Epidermal melanocyte (primary cell): ENCODE measurements around the gene LILRB2.
"Not testable (repeated sequence)": the region's sequence is repeated elsewhere in the genome, so short reads cannot be mapped to it uniquely, and the experiment has no call there.

Source experiments
- DNase-seq: peaks from one replicate; pipeline ENCODE4 v3.0.0; 2011; ENCODE audit warnings: low spot score; ENCODE audit not compliant: insufficient read length

LILRB2 gene

DNA sequence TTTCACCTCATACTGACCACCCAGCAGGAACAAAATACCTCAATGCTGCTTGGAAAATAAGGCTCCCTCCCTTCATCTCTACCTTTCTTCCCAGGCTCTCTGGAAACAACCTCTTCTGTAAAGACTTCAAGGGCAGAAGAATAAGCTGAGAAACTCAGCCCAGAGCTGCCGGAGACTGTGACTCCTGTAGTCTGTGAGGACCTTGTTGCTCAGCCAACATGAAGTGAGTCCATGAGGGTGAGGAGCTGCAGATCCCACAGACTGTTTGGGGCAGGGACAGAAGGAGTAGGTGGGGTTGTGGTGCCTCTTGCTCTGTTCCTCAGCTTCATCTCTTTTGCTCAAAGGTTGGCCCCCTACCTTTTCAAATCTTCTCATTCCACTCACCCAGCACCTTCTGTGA is 24.2 kb upstream of the LILRB2 start:
- no peak for DNase-seq

- DNase-seq, result no peak
Observed at GRCh38 chr19:54302257-54302656, 21.3 kb upstream of the LILRB2 start.

- no peak for DNase-seq
Observed at GRCh38 chr19:54299515-54299914, 18.6 kb upstream of the LILRB2 start.

- DNase-seq, result no peak
Observed at GRCh38 chr19:54299126-54299498, 18.2 kb upstream of the LILRB2 start.

GRCh38 chr19:54298357-54299125 is 17.6 kb upstream of the LILRB2 start:
- DNase-seq, result no peak

- no peak for DNase-seq
Observed at GRCh38 chr19:54297759-54298305, 16.9 kb upstream of the LILRB2 start.

GRCh38 chr19:54294539-54294938 is 13.6 kb upstream of the LILRB2 start:
- DNase-seq, result no peak

DNA sequence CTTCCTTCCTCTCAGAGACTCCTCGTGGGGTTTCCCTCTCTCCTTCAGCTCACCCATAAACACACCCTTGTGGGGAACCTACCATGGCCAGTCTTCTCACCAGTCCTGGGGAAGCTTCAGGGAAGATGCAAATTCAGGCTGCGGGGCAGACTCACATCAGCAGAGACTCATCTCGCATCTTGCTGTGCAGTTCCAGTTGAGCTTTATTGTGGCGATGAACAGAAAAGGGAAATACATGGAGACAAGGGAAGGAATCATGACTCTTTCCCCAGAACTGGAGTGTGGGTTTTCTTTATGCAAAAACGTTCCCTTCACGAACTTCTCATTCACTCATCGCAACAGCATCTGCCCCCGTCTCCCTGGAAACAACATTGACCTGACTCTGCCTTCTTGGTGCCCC is 8.2 kb upstream of the LILRB2 start:
- DNase-seq, result not testable (repeated sequence)

GRCh38 chr19:54287456-54287855 is 6.5 kb upstream of the LILRB2 start:
- no peak for DNase-seq

DNA sequence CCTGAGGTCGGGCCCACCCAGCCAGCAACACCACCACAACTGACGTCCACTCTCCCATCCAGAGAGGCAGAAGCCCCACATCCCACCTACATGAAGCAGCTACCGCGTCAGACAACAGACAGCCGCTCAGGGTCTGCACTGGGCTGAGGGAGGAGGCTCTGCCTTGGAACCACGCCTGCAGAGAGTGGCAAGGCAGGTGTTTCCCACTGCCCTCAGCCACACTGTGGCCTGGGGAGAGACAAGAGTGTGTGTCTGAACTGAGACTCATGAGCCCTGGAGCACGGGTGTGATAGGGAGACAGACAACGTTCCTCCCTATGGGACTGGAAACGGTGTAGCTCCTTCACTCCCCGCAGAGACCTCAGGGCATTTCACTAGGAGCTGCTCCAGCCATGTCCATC is 5.4 kb upstream of the LILRB2 start:
- DNase-seq, result not testable (repeated sequence)

- DNase-seq, result not testable (repeated sequence)
Observed at GRCh38 chr19:54285427-54286056, 4.6 kb upstream of the LILRB2 start.

GRCh38 chr19:54282686-54283470 is 2.0 kb upstream of the LILRB2 start:
- no peak for DNase-seq

DNA sequence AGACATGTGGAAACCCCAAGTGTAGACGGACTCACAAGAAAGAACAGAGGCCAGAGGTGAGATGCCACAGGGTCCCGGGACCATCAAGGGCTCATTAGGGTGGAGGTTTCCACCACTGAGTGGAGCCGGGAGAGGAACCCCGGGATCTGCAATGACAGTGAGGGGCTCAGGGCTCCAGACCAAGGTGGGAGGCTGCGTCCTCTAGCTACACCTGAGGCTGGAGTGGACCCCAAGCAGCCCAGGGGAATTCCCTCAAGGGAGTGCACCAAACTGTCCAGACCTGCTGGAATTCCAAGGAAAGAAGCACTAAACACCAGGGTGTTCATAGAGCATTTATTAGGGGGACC is 792 bp upstream of the LILRB2 start:
- DNase-seq, result not testable (repeated sequence)

DNA sequence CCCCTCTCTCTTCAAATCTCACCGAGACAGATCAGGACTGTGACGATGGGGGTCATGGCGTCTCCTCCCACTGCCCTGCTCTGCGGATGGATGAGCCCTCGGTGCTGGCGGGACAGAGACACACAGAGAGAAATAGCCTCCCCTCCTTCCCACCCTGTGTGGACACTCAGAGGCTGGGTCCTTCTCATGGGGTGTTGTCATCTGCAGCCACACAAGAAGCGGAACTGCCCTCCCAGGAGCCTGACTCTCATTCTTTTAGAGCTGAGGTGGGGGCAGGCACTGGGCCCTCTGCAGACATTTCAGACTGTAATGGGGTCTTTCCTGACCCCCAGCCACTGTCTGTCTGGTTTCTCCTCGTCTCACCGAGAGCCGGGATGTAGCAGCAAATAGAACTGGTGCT is 469 bp downstream of the LILRB2 start:
- not testable (repeated sequence) for DNase-seq

GRCh38 chr19:54280025-54280424 is 885 bp downstream of the LILRB2 start:
- not testable (repeated sequence) for DNase-seq

DNA sequence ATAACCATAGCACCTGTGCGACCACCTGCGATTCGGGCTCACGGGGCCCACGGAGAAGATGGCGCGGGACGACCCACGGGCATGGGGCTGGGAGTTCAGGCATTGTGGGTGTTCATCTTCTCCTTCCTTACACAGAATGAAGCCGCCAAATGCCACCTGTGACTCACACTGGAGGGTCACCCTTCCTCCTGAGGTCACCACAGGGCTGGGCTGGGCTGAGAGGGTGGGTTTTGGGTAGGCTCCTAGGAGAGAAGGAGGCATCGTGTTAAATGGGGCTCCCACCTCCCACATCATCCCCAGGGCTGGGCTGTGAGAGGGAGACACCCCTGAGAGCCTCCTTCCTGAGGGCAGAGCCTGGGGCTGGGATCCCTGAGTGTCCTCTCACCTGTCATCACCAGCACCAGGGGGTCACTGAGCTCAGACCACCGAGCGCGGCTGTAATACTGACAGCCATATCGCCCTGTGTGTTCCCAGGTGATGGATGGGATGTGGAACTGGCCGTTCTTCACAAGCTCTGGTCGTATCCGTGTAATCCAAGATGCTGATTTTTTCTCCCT is 1.4 kb downstream of the LILRB2 start:
- DNase-seq, result no peak

GRCh38 chr19:54278571-54279195 is 2.2 kb downstream of the LILRB2 start:
- DNase-seq, result not testable (repeated sequence)

GRCh38 chr19:54278056-54278455 is 2.9 kb downstream of the LILRB2 start:
- DNase-seq, result not testable (repeated sequence)

DNA sequence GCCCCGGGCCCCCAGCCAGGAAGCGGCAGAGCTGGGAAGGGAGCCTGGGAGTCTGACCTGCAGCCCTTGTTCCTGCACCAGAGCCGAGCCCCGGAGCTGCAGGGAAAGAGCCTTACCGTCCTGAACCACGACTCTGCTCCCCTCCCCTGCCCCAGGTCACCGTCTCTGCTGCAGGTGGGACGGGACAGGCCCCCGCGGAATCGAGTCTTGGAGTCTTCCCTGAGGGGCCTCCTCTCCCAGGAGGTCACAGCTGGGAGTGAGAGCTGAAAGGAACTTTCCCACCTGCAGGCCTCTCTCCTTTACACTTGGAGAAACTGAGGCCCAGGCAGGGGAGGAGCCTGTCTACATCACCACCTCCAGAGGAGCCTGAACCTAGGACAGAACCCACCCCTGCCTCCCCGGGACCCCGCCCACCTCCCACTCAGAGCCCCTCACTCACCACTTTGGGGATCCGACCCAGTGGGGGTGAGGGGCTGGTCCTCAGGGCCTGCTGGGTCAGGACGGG is 3.7 kb downstream of the LILRB2 start:
- DNase-seq, result not testable (repeated sequence)

GRCh38 chr19:54275951-54276350 is 5.0 kb downstream of the LILRB2 start:
- no peak for DNase-seq

DNA sequence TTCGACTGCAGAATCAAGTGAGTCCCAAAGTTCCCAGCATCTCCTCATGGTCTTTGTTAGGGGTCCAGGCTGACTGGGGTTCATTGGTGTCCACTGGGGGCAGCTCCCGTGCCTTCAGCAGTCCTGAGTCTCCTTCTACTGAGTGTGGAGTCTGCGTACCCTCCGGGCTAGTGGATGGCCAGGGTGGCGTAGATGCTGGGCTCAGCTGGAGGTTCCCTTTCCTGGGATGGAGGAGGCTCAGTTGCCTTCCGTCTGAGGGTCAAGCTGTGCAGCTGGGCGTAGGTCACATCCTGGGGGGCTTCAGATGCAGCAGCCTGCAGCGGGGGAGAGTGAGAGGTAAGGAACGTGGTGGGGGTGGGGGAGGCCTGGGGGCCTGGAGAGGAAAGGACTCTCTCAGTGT is 6.4 kb downstream of the LILRB2 start:
- DNase-seq, result not testable (repeated sequence)
